Melanocyte of skin (primary cell): Measurements from ENCODE around the gene KLB. TPM values are rescaled to one million over a fixed set of nuclear protein-coding genes. Genes with fewer than 3 reads are reported as not detected.

ENCODE experiments used
- small RNA-seq, 2 donors: library from RNA; depleted of rRNA; stranded (forward); fragments of <200 nt; gene quantifications; one replicate each; pipeline ENCODE3, GENCODE V24; 2012
- total RNA-seq, 2 donors: library from RNA; depleted of rRNA; stranded (reverse); fragments of >200 nt; gene quantifications; 2 replicates each; pipeline ENCODE4 v1.2.3, GENCODE V29; 2012

KLB gene
- under 1 TPM in 1 of 2 donors, not detected in 1; under 0.01 TPM for total RNA-seq

GRCh38 chr4:39406763-39407583 is at the start of gene KLB:
TSS of gene KLB (plus strand) at chr4:39406930. CDS start at chr4:39406950, 20 bp downstream.

GRCh38 chr4:39365830-39366771 is 40.6 kb upstream of the KLB start, which contains the start of gene RFC1:
TSS of gene RFC1 (minus strand) at chr4:39366362. CDS start at chr4:39366241, 121 bp downstream.

GRCh38 chr4:39458505-39459300 is 52.0 kb downstream of the KLB start, which contains the start of the genes LIAS and RPL9:
TSS of gene LIAS (plus strand) at chr4:39459056. CDS start at chr4:39459118, 62 bp downstream.
TSS of gene RPL9 (minus strand) at chr4:39458922. CDS start at chr4:39458439, 483 bp downstream.

Small RNAs within 50 kb of the gene (small RNA-seq; reads per million reads assigned to genes)
- gene MIR5591 (0 reads per million in 2 donors), gene RF00019 (0 reads per million in 2 donors), gene RNU6-887P (0 reads per million in 2 donors)

Other genes starting within 250 kb of the KLB start
- 10 to 100 TPM; 31.0 to 35.3 TPM for gene WDR19, start 224.4 kb upstream of the KLB start, total RNA-seq
- 10 to 100 TPM; 34.4 to 50.0 TPM for gene RFC1, start 40.6 kb upstream of the KLB start, total RNA-seq
- 1,000 to 10,000 TPM in 1 of 2 donors, 100 to 1,000 TPM in 1; 657 to 1,236 TPM for gene RPL9, start 52.0 kb downstream of the KLB start, total RNA-seq
- gene LIAS, start 52.1 kb downstream of the KLB start, total RNA-seq = 10 to 100 TPM in 1 of 2 donors, 1 to 10 TPM in 1; 7.2 to 12.7 TPM
- 10 to 100 TPM; 28.2 to 79.6 TPM for gene UGDH, start 120.5 kb downstream of the KLB start, total RNA-seq
- 10 to 100 TPM; 11.7 to 12.0 TPM for gene SMIM14, start 231.9 kb downstream of the KLB start, total RNA-seq